ENCODE measurements around the gene KCNJ4. TPM values are rescaled to one million over a fixed set of nuclear protein-coding genes. Genes with fewer than 3 reads are reported as not detected.

The KCNJ4 gene
- total RNA-seq, 1 experiment from 2014 or later = 0.18 TPM

DNA sequence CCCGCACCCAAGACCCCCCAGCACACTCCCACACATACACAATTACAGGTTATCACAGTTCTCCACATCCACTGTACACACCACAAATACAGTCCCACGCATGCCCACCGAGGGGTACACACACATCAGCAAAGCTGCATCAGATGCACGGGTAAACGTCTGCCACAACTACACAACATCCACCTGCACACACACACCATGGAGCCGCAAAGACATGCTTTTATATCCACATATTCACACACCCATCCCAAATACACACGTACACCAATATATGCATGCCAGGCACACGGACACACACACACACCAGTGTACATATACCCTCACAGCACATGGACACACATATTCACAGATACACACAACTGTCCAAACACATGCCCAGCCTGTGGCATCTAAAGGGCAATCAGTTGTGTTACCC lies 5.4 kb upstream of the KCNJ4 start:
- H3K27me3 ChIP-seq (ENCODE audit: control insufficient read depth, insufficient read depth, low read length) = no peaks in the 10 kb centered on the region
- TF ChIP-seq SIN3A (IDR thresholded peaks at IDR 0.05; ENCODE audit: borderline replicate concordance, insufficient read depth, low read depth, low read length) (no peak), TCF7L2 (IDR thresholded peaks at IDR 0.05; ENCODE audit: low read depth, low read length) (no peak)
- TF ChIP-seq, protein P1, sequence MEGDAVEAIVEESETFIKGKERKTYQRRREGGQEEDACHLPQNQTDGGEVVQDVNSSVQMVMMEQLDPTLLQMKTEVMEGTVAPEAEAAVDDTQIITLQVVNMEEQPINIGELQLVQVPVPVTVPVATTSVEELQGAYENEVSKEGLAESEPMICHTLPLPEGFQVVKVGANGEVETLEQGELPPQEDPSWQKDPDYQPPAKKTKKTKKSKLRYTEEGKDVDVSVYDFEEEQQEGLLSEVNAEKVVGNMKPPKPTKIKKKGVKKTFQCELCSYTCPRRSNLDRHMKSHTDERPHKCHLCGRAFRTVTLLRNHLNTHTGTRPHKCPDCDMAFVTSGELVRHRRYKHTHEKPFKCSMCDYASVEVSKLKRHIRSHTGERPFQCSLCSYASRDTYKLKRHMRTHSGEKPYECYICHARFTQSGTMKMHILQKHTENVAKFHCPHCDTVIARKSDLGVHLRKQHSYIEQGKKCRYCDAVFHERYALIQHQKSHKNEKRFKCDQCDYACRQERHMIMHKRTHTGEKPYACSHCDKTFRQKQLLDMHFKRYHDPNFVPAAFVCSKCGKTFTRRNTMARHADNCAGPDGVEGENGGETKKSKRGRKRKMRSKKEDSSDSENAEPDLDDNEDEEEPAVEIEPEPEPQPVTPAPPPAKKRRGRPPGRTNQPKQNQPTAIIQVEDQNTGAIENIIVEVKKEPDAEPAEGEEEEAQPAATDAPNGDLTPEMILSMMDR (IDR thresholded peaks at IDR 0.05) = no peak
- no peak overlapping the region for H3K27ac ChIP-seq (ENCODE audit: low read length)
- ChIA-PET CTCF (no interaction called here), POLR2A (no interaction called here)
- intact Hi-C loops (cut with micrococcal nuclease; ENCODE audit: unreplicated experiment) = no loop called here
- ATAC-seq (no peak), DNase-seq (ENCODE audit: low read depth, low spot score) (no peak)
- H3K36me3 ChIP-seq (ENCODE audit: control insufficient read depth, insufficient read depth, low read length) = no peaks in the 10 kb centered on the region
- no TSS peak for BruUV-seq (replicated peaks)
- H3K4me1 ChIP-seq (ENCODE audit: control insufficient read depth, insufficient read depth, low read length) = peaks cover 2% of the 10 kb centered on the region; the same call in 1 of the 2 replicates
- in situ Hi-C loops (cut with HindIII; ENCODE audit: low pct_unique_long_range_greater_than_20kb, low sequenced_read_pairs) = no loop called here
- no peak overlapping the region for H3K4me3 ChIP-seq (ENCODE audit: low read depth in 2 of 2, low read length in 2 of 2)
- H3K9me3 ChIP-seq (ENCODE audit: control insufficient read depth, insufficient read depth, low read depth, low read length) = no peaks in the 10 kb centered on the region

GRCh38 chr22:38456841-38457699 lies 2.1 kb upstream of the KCNJ4 start:
- ATAC-seq = no peak
- TF ChIP-seq POLR2AphosphoS5 (IDR thresholded peaks at IDR 0.05; ENCODE audit: low read depth, low read length) = no peak
- Histone ChIP-seq H3K9me3 (ENCODE audit: control insufficient read depth, insufficient read depth, low read depth, low read length) (no peaks in the 10 kb centered on the region), H3K36me3 (ENCODE audit: control insufficient read depth, insufficient read depth, low read length) (no peaks in the 10 kb centered on the region), H3K4me3 (ENCODE audit: low read depth in 2 of 2, low read length in 2 of 2) (no peak overlapping the region), H3K27me3 (ENCODE audit: control insufficient read depth, insufficient read depth, low read length) (no peaks in the 10 kb centered on the region), H3K27ac (ENCODE audit: low read length) (no peak overlapping the region), H3K4me1 (ENCODE audit: control insufficient read depth, insufficient read depth, low read length) (peaks cover 2% of the 10 kb centered on the region; the same call in 1 of the 2 replicates)
- intact Hi-C loops (cut with micrococcal nuclease; ENCODE audit: unreplicated experiment) = no loop called here
- DNase-seq (ENCODE audit: low read depth, low spot score) = no peak
- BruUV-seq (replicated peaks) = no TSS peak
- in situ Hi-C loops (cut with HindIII; ENCODE audit: low pct_unique_long_range_greater_than_20kb, low sequenced_read_pairs) = no loop called here
- ChIA-PET CTCF (interaction anchor here (0.7 kb wide), 1 partner anchor 281 kb away, joined by 6 read pairs; no protein-coding TSS in a partner anchor), POLR2A (interaction anchor here (0.7 kb wide), 1 partner anchor 9 kb away, joined by 5 read pairs; no protein-coding TSS in a partner anchor)

GRCh38 chr22:38456272-38456835 lies 1.4 kb upstream of the KCNJ4 start:
- H3K4me3 ChIP-seq (ENCODE audit: low read depth in 2 of 2, low read length in 2 of 2) = no peak overlapping the region

More at GRCh38 chr22:38456272-38456835, 1.4 kb upstream of the KCNJ4 start:
- in situ Hi-C loops (cut with HindIII; ENCODE audit: low pct_unique_long_range_greater_than_20kb, low sequenced_read_pairs) = no loop called here
- peaks cover 2% of the 10 kb centered on the region; the same call in 1 of the 2 replicates for H3K4me1 ChIP-seq (ENCODE audit: control insufficient read depth, insufficient read depth, low read length)
- BruUV-seq (replicated peaks) = no TSS peak
- DNase-seq (ENCODE audit: low read depth, low spot score) = no peak
- no peak overlapping the region for H3K27ac ChIP-seq (ENCODE audit: low read length)
- H3K9me3 ChIP-seq (ENCODE audit: control insufficient read depth, insufficient read depth, low read depth, low read length) = no peaks in the 10 kb centered on the region
- TF ChIP-seq TCF7L2 (IDR thresholded peaks at IDR 0.05; ENCODE audit: low read depth, low read length) = no peak
- TF ChIP-seq POLR2AphosphoS5 (IDR thresholded peaks at IDR 0.05; ENCODE audit: low read depth, low read length) = no peak
- TF ChIP-seq, protein P1 (IDR thresholded peaks at IDR 0.05) = no peak
- no peak for TF ChIP-seq REST (IDR thresholded peaks at IDR 0.05; ENCODE audit: insufficient read depth in 1 of 2, low read depth in 2 of 2, low read length in 1 of 2)
- TF ChIP-seq SIN3A (IDR thresholded peaks at IDR 0.05; ENCODE audit: borderline replicate concordance, insufficient read depth, low read depth, low read length) = no peak
- ATAC-seq = no peak
- no peaks in the 10 kb centered on the region for H3K36me3 ChIP-seq (ENCODE audit: control insufficient read depth, insufficient read depth, low read length)
- no peaks in the 10 kb centered on the region for H3K27me3 ChIP-seq (ENCODE audit: control insufficient read depth, insufficient read depth, low read length)
- ChIA-PET CTCF (no interaction called here), POLR2A (no interaction called here)
- intact Hi-C loops (cut with micrococcal nuclease; ENCODE audit: unreplicated experiment) = no loop called here

Measured in Panc1 (cell line).